Glomerular endothelial cell (primary cell): ENCODE results near the gene S100A7. TPM values are rescaled to one million over a fixed set of nuclear protein-coding genes. Genes with fewer than 3 reads are reported as not detected.
"Not testable (repeated sequence)": the region's sequence is repeated elsewhere in the genome, so short reads cannot be mapped to it uniquely, and the experiment has no call there.

Experiments used
- DNase-seq: peaks from one replicate; pipeline ENCODE4 v3.0.0-alpha.2; 2011; ENCODE audit warnings: low read depth, low spot score; ENCODE audit errors: extremely low read depth
- total RNA-seq: library from RNA; depleted of rRNA; stranded (reverse); fragments of >200 nt; gene quantifications from 2 replicates; pipeline ENCODE4 v1.2.3, GENCODE V29; 2015

Gene S100A7
- total RNA-seq, 1 donor from 2014 or later = not detected

DNA sequence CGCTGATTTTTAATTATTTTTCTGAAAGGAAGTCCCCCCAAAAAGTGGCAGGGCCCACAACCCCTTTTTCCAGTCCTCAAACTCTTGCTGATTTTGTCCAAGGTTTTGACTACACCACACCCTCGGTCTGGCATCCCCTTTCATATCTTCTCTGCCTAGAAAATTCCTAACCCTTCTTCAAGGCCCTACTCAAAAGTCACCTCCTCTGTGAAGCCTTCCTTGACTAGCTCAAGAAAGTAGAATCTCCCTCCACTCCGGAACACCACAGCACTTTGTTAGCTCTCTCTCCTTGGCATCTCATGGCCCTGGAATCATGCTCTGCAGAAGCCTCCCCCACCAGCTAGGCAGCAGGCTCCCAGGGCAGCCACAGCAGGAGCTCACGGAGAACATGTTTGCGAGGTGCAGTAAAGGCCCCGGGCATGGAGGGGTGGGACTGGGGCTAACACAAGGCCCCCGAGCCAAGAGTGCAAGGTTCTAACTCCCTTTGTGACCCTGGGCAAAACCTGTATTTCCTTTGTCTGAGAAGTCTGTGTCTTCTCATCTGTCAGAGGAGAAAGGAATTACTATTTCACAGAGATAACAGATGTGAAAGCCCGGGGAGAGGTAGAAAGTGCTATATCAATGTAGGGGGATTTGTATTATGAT lies 17.7 kb upstream of the S100A7 start:
- no peak for DNase-seq

DNA sequence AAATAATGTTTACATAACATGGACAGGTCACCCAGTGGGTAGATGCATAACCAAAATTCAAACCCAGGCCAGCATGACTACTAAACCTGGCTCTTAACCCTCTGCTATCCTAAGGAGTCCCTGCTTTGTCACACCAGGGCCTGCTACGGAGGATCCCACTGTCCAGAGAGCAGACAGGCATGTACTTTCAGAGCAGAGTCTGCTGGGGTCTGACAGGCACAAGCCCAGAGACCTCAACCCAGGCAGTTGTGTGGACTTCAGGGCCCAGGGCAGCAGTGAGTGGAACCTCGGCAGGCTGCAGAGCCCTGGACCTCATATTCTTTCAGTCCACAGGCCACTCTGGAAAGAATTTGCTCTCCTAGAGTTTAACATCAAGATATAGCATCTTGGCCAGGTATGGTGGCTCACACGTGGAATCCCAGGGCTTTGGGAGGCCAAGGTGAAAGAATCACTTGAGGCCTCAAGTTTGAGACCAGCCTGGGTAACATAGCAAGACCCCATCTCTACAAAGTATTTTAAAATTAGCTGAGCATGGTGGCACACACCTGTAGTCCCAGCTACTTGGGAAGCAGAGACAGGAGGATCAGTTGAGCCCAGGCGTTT lies 16.1 kb upstream of the S100A7 start:
- DNase-seq = no peak

DNA sequence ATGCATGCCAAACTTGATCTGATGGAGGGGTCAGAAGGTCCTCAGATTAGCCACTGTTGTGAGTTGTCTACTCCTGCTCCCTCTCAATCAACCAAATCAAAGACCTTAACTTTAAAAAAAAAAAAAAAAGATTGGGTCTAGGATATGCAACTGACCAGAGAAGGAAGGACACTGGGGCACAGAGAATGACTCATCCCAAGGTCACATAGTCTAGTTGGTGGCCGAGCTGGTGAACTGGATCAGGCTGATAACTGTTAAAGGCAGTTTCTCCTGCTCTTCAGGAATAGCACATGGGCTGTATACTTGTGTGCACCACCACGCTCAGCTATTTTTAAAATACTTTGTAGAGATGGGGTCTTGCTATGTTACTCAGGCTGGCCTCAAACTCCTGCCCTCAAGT lies 14.8 kb upstream of the S100A7 start:
- DNase-seq = no peak

DNA sequence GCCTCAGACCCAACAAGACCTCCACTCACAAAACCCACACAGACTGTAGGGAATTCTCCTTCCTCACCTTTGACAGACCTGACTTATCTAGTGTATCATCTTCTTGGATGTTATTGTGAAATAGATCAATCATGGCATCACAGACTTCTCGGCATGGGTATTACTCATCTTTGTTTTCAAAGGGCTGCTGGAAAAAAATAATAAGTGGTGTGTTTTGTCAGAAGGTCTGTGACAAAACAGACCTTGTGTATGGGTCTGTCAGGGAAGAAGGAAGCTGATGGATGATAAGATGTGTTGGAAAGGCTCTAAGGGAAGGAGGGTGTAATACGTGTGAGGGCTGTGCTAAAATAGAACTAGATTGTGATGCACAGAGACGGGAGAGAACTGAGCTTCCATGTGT lies 13.9 kb upstream of the S100A7 start:
- DNase-seq = no peak

DNA sequence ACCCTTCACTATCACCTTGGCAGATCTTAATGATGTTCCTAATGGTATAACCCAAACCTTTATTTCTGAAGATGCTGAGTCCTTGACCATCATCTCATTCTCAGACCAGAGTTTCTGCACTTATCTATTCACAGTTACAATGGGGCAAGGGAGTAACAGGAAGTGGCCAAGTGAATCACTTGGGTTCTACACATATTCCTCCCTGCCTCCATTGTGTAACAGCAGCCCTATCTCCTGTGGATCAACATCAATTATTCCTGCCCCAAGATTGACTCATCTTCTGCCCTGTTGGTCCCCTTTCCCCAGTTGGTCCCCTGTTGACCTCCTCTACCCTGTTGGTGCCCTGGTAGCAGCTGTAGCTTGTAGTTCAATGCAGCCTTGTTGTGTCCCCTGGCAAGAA lies 10.3 kb upstream of the S100A7 start:
- DNase-seq = no peak

DNA sequence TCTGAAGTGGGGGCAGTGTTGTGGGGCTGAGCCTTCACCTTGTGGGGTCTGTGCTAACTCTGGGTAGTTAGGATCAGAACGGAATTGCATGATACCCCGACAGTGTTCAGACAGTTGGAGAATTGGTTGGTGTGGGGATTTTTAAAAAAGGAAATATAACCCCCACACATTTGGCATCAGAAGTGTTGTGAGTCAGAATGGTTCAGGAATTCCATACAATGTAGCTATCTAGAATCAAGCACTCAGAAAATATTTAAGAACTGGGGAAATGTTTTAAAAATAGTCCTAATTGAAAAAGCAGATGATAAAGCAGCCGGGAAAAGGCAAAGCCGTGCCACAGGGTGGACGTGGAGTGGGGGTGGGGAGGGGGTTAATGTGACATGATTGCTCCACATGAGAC lies 6.5 kb upstream of the S100A7 start:
- no peak for DNase-seq

DNA sequence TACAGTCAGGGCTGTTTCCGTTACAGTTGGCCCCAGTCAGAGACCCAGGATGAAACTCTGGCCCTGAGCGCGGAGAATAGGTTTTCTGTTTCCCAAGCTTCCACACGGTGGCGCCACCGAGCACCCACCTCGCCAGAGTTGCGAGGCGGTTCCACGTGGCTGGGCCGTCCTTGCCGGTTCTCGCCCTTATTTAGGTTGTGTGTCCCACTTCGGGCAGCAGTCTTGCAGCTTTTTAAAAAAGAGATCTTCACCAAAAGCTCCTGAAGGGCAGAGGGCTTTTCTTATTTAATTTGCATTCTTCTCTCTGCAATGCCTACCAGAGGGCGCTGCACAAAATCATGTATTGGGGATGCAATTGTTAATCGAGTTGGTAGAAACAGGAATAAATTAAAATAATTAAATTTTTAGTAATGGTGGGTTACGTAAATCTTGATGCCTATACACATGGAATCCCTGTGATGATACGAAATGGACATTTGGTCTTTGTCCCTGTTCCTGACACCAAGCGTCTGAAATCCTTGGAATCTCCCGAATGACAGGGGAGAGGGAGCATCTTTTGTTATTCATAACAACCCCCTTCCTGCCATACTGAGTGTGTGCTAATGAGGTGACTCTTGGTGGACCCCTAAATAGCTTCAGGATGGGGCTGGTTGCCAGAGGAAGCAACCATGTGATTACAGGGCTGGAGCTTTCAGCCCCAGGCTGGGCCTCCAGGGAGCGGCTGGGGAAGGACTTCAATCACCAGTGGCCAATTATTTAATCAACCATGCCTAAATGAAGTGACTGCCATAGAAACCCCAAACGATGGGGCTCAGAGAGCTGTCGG lies 5.6 kb upstream of the S100A7 start:
- no peak for DNase-seq

DNA sequence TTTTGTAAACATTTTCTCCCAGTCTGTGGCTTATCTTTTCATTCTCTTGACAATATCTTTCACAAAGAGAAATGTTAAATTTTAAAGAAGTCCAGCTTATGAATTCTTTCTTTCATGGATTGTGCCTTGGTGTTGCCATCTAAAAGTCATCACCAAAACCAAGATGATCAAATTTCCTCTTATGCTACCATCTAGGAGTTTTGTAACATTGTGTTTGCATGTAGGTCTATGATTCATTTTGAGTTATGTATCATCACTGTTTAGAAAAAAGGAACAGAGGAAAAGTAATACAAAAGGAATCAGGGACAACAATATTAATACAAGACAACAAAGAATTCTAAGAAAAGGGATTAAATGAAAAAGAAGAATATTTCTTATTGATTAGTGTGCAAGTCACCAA lies 2.3 kb upstream of the S100A7 start:
- DNase-seq = not testable (repeated sequence)

DNA sequence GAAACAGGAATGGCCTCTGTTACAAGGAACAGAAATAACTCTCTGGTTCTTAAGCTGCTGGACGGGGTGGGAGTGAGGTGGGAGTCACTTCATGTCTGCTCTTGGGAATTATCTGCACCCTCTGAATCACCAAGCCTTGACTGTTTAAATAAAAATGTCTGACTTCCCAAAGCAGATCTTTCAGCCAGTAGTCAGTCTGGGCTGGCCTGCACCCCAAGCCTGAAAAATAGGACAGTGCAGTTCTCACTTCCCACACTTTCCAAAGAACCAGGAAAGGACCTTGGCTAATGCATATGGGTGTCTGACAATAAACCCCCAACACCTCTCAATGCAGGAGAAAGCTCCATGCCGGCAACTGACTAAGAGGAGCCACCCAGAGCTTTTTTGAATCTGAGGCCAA lies 796 bp downstream of the S100A7 start:
- DNase-seq = no peak

DNA sequence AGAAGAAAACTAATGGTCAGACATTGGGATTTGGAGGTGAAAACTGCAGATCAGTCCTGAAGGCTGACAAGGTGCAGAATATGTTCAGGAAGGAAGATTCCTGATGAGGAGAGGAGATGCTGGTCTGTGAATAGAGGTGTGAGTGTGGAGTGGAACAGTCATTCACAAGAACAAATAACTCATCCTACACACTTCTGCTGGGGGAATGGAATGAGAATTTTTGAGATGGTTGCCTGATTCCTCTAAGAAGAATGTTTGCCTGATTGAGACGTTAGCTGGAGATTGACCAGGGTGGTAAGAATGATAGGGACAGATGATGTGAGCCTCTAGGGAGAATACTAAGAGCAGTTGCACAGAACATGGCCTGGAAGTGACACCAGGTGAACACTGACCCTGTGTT lies 4.1 kb downstream of the S100A7 start:
- no peak for DNase-seq

DNA sequence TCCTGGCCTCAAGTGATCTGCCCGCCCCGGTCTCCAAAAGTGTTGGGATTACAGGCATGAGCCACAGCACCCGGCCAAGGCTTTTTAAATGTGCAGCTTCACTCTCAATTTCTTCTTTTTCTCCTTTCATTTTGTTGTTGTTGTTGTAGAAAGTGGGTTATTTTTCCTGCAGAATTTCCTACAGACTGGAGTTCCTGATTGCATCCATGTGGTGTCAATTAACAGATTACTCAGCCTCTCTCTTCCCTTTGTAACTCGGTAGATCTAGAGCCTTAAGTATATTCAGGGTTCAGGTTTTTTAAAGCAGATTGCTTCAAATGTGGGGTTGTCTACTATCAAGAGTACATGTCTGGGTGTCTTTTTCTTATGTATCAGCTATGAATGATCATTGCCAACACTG lies 11.6 kb downstream of the S100A7 start:
- not testable (repeated sequence) for DNase-seq

DNA sequence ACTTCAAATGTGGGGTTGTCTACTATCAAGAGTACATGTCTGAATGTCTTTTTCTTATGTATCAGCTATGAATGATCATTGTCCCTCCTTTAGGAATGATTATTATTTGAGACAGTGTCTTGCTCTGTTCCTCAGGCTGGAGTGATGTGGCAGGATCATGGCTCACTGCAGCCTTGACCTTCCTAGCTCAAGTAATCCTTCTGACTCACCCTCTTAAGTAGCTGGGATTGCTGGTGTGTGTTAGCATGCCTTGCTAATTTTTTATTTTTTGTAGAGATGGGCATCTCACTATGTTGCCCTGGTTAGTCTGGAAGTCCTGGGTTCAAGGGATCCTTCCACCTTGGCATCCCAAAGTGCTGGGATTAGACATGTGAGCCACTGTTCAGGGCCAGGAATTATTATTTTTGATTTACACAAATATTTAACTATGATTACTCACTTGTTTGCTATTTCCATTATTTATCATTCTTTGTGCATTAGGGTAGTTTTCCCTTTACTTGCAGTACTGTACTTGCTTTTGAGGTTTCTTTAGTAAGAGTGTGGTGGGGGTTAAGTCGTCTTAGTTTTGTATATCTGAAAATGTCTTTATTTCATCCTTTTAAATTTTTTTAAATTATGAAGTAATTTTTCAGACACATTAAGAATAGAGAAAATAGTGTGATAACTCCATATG lies 12.8 kb downstream of the S100A7 start:
- no peak for DNase-seq

DNA sequence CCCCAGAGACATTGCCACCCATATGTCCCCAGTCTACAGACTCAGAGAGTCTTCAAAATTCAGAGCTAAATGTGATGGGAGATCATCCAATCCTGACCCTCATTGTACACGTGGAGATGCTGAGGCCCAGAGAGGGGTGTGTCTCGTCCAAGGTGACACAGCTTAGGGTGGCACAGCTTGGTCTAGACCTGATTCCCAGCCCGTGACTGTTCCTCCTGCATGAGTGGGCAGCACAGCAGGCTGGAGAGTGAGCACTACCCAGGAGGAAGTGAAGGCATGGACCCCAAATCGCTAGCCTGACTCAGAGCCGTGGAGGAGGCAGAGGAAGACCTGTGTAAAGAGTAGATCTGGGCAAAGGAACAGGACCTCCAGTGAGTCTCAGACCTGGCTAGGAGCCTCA lies 16.4 kb downstream of the S100A7 start:
- DNase-seq = no peak

DNA sequence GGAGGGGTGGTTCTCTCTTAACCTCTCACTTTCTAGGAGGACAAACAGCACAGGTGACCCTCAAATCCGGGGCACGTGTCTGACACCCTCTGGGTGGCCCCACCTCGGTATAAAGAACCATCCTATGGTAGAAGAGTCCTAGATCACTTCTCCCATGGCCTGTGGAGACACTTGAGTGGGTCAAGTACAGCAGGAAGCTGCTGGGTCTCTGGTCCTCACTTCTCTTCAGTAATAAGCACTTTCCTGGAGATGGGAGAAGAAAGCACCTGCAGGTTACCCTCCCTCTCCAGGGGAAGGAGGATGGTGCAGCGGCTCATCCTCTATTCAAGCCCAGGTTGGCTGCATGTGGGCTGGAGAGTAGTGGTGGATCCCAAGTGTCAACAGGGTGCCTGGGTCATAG lies 17.0 kb downstream of the S100A7 start:
- DNase-seq = no peak

DNA sequence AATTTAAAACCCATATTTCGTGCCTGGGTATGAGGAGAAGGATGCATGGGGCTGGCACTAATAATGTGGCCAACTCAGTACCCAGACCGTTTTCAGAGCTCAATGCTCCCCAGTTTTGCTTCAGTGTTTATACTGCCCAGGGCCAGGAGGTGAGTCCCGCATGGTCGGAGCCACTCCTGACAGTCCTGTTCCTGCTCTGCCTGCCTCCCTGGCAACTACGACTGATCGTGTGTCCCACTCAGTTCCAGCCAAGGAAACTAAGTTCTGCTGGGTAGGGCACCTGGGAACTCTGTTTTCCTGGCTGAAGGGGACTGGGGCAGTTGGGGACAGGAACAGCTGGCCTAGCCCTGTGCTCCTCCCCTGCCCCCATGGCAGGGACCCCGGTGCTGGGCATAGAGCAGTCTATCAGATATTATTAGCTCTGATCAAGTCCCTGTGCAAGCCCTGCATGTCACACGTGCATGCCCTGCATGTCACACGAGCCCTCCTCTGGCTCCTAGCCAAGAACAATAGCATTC lies 19.2 kb downstream of the S100A7 start:
- no peak for DNase-seq

DNA sequence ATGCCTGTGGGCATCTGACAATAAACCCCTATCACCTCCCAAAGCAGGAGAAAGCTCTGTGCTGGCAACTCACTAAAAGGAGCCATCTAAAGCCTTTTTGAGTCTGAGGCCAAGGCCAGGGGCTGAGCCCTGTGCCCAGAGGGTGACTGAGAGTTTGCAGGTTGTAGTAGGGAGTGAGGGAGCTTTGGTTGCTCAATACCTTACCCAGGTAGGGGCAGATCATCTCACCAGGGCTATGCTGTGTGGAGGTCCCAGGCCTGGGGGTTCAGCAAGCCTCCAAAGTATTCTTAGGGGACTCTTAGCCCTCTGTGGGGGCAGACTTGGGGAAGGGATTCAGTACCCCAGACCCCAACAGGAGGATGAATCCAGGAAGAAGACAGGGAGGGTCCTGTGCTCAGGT lies 21.2 kb downstream of the S100A7 start:
- no peak for DNase-seq

DNA sequence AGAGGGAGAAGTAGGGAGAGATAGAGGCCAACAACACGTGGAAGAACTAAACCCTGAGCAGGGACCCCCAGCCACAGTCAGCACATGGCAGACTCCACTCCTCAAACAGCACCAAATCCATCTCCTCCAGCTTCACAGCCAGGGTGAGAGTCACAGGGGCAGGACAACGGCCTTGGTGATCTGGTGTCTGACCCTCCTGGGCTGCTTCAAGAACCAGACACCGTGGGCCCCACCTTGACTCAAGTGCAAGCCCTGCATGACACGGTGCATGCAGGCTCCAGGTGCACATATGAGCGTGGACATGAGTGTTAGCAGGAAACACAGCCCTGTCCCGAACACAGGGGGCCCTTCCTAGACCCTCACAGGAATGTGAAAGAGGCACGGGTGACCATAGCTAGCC lies 21.9 kb downstream of the S100A7 start:
- DNase-seq = no peak

DNA sequence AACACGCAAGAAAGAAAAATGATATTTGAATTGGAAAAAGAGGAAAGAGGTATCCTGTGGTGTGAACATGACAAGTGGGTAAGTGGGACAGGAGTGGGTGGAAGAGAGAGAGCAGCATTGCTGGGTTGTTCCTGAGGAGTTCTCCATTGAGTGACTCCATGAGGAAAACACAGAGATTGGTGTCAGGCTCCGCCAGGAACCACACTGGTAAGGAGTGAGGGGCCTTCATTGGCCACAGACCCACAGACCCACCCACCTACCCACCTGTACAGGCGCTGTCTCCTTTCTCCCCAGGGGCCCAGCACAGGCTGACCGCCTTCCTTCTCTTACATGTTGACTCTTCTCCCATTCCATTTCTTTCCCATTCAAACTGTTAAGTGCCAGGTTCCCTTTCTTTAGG lies 23.2 kb downstream of the S100A7 start:
- DNase-seq = no peak

DNA sequence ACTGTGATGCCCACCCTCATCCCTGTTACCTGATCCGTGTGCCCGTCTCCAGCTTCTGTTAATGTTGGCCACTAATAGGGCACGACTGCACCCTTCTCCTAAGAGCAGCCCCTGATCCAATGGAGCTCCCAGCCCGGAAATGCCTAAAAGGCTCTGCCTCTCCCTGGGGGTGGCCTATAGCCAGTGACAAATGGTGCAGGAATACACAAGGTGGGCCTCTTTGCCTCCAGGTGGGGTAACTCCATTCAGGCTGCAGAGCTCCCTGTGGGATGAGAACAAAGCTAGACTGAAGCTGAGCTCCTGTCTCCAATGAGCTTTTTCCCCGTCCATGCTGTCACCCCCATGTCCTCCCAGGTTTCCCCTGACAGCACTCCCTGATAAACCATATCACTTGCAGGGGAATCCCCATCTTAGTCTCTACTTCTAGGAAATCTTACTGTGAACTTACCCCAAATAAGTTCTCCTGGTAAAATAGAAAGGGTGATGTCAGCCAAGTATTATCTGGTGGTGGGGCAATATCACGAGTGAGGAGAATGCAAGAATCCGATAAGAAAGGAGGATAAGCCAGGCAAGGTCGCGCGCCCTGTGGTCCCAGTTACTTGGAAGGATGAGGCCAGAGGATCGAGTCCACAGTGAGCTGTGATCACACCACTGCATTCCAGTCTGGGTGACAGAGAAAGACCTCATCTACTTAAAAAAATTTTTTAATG lies 25.6 kb downstream of the S100A7 start:
- DNase-seq = no peak

DNA sequence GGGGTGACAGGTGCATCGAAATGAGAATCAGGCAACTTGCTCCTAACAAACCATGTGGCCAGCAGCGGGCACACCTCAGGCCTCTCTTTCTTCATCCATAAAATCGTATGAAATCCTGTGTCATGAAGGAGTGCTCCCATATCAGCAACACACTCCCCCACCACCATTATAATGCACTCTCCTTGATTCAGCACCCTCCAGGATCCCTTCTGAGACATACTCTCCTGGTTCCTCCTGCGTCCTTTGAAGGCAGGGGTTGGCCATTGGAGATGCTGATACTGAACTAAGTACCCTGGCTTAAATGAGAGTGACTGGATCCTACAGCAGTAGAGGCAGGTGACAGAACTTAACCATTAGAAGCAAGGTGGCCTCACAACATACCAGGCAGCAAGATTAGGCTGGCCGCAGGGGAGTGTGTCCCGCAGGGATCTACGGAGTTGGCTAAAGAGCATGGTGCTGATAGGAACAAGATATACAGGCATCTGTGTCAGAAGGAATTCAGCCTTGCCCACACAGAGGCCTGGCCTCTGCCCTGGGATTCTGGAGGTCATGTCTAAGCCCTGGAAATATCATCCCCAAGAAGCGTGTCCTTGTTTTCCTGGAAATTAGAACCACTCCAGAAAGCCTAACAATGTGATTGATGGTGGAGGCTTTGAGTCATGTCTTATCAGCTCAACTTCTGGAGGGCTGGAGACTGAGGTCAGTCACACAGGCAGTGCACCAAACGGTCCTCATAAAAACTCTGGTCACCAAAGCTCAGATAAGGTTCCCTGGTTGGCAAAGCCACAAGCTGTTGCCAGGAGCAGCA lies 27.4 kb downstream of the S100A7 start:
- DNase-seq = no peak
